GM12892 (cell line): ENCODE measurements around the gene EFNB2.

ENCODE experiments used
- POLR2A ChIP-seq: IDR thresholded peaks from 2 replicates; pipeline ENCODE4 v1.6.1; 2011; ENCODE audit warnings: low read depth, low read length, control low read depth
- POLR2AphosphoS5 ChIP-seq: IDR thresholded peaks from 2 replicates; pipeline ENCODE4 v1.6.1; 2011; ENCODE audit warnings: low read depth, low read length, control low read depth
- TAF1 ChIP-seq: IDR thresholded peaks from 2 replicates; pipeline ENCODE4 v1.6.1; 2011; ENCODE audit warnings: low read depth, mild to moderate bottlenecking, control low read depth, low read length, borderline replicate concordance

- TF ChIP-seq POLR2AphosphoS5 (no peak), TAF1 (no peak), POLR2A (no peak)
Observed at GRCh38 chr13:106530980-106531481, 4.4 kb downstream of the EFNB2 start.
